IPS DF 4.7 (cell line): ENCODE results near the gene S100A4.
"Not testable (repeated sequence)": the region's sequence is repeated elsewhere in the genome, so short reads cannot be mapped to it uniquely, and the experiment has no call there.

Experiments
- DNase-seq: peaks from one replicate; pipeline ENCODE4 v3.0.0-alpha.2; 2013; ENCODE audit warnings: low spot score; ENCODE audit errors: extremely low read depth

Gene S100A4

GRCh38 chr1:153567621-153568366 lies 22.2 kb upstream of the S100A4 start:
- no peak for DNase-seq

DNA sequence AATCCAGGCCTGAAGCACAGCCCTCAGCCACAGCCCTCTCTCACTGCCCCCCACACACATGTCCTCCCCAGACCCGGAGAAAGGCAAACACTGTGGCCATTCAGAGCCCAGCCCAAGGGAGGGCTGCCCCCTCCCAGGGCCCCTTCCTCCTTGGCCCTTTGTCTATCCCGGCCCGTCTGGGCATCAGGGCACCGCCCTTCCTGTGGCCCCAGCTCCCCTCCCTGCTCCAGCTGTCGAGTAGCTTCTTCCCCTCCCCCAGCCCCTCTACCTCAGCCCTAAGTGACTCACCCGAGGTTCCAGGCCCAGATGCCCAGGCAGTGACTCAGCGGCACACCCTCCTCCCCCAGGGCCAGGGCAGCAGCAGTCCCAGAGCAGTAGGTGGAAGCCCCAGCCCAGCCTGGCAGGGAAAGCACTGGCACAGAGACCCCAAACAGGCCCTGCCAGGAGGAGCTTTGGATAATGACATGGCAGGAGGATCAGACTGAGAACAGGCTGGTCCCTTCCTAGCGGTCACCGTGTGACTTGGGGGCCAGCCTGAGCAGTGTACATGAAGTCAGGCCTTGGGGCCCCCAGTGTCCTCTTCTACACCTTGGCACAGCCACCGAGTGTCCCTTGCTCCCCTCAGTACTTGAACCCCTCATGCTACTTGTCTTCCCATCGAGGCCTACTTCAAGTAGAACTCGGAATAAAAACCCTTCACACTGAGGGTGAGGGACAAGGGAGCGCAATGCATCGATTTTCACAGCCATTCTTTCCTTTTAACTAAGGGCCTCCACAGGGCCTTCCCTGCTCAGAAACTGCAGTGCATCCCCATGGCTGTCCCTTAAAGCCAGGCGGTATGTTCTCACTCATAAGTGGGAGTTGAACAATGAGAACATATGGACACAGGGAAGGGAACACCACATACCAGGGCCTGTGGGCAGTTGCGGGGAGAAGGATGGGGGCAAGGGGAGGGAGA lies 21.1 kb upstream of the S100A4 start:
- no peak for DNase-seq

DNA sequence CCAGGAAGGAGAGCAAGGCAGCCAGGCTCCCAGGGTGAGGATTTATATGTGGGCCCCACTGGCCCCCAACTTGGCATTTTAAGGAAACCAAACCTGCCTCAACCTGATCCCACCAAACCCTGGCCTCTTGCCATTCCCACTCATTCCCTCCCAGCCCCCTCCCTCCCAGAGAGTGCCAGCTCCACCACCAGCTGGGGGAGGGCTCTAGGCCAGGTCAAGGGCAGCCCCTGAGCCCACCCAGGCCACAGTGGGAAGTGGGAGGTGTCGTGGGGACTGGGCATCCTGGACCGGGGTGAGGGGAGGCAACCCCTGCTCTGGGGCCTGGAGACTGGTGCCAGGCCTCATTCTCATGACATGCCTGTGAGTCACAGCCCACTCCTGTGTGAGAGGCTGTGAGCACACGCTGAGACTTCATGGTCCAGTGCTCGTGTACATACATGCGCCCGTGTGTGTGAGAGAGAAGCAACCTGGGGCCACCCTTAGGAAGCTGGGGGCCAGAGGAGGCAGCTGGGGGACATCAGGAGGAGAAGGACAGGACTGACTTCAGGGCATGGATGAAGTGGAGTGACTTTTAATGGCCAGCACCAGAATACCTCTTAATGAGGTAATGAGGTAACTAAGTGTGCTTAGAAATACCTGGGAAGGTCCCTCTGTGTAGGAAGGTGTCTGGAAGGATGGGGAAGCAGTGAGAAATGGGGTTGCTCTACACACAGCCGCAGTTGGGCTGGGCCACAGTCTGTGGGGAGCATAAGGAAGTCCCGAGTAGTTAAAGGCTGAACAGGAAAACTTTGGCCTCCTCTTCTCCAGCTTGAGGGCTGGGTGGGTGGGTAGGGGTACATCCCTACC lies 20.1 kb upstream of the S100A4 start, which contains the start of gene S100A2:
TSS of gene S100A2 (minus strand) at position 316 of the 846 bp plus-strand sequence. CDS start 1,967 bp downstream, outside the sequence.
- DNase-seq: no peak

DNA sequence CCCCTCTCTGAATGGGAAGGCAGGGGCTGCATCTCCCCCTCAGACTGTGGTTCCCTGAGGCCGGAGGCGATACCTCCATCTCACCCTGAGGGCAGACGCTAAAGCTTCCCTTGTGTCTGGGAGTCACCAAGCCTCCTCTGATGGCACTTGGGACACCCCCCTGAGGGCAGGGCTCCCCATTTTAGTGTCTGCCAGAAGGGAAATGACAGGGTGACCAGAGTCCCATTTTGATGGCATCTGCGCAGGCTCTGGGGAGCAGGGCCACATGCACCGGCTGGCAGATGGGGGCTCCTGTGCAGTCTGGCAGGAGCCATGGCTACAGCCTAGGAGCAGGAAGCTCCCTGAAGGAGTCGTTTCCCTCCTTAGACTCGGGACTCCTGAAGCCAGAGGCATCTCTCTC lies 18.4 kb upstream of the S100A4 start:
- DNase-seq: no peak

DNA sequence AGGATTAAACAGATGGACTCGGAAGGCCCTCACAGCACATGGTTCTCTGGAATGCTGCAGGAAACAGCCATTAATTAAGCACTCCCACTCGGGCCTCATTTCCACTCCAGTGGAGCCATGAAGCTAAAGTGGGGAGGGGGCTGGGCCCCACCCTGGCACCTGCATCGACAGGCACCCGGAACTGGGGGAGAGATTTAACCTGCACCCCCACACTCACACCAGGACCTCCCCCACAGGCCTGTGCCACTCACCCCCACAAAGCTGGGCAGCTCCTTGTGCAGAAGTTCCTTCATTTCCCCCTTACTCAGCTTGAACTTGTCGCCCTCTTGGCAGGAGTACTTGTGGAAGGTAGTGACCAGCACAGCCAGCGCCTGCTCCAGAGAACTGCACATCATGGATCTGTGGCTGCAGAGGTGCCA lies 17.9 kb upstream of the S100A4 start:
- DNase-seq: no peak

- not testable (repeated sequence) for DNase-seq
Measured at GRCh38 chr1:153562021-153562420, 16.4 kb upstream of the S100A4 start.

- DNase-seq: no peak
Measured at GRCh38 chr1:153561466-153561985, 15.9 kb upstream of the S100A4 start.

GRCh38 chr1:153560771-153561465 lies 15.3 kb upstream of the S100A4 start:
- no peak for DNase-seq

DNA sequence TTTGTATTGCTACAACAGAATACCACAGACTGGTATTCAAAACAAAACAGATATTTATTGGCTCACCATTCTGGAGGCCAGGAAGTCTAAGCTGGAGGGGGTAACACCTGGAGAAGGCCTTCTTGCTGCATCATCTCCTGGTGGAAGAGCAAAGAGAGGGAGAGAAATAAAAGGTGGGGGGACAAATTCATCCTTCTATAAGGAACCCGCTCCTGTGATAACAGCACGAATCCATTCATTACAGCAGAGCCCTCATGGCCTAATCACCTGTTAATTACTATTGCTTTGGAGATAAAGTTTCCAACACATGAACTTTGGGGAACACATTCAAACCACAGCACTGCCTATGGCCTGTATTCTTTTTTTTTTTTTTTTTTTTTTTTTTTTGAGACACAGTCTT lies 14.6 kb upstream of the S100A4 start:
- no peak for DNase-seq

DNA sequence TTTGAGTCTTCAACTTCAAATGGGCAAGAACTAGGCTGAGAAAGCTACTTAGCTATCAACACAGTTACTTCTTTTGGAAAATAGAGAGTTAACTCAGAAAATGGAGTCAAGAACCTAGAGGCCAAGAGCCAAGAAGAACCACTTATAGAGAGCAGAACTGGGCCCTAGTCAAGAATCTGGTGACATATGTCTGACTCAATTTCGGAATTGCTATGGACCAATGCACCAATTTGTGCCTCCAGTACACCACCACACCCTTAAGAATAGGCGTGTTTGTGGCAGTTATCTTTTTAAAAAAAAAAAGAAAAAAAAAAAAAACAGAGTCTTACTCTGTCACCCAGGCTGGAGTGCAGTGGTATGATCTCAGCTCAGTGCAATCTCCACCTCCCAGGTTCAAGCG lies 12.3 kb upstream of the S100A4 start:
- no peak for DNase-seq

- DNase-seq: no peak
Measured at GRCh38 chr1:153556348-153556747, 10.7 kb upstream of the S100A4 start.

DNA sequence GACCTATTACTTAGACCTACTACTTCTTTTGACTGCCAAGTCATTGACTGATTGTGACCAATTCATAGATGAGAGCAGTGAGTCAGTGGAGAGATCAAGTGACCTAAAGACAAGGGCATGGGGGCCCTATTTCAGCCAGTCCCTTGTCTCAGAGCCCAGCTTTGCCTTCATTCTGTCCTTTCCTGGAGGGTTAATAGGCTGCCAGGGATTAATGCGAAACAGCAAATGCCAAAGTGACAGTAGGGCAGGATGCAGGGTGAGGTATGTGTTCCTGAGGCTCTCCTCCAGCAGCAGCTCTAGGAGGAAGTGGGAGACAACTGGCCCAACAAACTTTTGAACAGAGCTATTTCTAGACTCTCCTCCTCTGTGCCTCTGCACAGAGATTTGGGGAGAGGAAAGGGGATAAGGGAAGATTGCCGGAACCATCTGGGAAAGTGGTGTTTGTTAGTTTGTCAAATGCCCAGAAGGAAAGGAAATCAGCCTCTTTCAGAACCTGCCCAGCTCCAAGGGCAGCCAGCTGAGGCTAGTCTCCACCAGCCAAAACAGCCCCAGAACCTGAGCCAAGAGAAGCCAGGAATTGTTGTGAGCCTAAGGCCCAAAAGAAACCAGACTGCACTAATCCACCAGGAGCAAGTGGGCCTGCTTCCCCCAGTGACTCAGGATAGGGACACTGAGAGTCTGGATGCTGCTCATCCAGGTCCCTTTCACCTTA lies 8.4 kb upstream of the S100A4 start:
- no peak for DNase-seq

DNA sequence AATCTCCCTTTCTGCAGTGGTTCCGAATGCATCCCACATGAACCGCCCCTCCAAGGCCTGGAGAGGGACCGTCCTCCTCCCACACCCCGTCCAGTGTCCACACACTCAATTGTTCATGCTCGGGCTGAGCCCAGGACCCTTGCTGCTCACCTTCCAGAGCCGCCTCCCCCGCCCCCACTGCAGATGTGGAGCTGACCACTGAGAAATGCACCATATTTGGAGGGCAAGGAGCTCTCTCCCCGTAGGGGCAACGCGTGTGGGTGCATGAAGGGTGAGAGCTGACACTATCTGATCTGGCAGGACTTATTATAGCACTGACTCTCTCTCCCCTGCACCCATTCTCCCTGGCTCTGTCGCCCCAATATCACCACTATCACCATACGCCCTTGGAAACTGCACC lies 7.5 kb upstream of the S100A4 start:
- no peak for DNase-seq

GRCh38 chr1:153552335-153552734 lies 6.7 kb upstream of the S100A4 start:
- DNase-seq: no peak

- DNase-seq: no peak
Measured at GRCh38 chr1:153550827-153551500, 5.4 kb upstream of the S100A4 start.

- DNase-seq: no peak
Measured at GRCh38 chr1:153550398-153550758, 4.8 kb upstream of the S100A4 start.

DNA sequence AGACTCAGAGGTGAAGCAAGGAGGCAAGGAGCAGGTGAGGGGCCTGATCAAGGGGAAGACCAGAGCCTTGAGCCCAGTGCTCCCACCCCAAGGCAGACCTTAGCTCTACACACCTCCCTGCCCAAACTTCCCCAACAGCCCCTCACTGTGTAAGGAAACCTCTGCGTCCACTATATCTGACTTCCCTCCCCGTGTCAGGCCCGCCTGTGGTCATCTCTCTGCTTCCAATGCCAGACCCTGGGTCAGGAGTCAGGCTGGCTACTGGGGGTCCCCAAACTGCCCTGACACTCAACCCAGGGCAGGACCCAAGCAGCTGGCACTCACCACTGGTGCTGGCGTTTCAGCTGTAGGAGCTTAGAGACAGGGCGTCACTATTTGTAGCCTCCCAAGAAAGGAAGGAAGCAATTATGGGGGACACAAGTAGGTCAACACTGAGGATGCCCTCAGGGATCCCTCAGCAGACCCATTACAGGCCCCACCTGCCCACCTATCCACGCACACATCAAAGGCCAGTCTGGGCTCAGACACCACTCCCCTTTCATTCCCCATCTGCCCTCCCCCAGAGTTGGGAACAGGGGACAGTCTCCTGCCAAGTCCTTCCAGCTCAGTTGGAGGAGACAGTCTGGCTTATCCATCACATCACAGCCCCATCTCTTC lies 4.3 kb upstream of the S100A4 start:
- DNase-seq: no peak

DNA sequence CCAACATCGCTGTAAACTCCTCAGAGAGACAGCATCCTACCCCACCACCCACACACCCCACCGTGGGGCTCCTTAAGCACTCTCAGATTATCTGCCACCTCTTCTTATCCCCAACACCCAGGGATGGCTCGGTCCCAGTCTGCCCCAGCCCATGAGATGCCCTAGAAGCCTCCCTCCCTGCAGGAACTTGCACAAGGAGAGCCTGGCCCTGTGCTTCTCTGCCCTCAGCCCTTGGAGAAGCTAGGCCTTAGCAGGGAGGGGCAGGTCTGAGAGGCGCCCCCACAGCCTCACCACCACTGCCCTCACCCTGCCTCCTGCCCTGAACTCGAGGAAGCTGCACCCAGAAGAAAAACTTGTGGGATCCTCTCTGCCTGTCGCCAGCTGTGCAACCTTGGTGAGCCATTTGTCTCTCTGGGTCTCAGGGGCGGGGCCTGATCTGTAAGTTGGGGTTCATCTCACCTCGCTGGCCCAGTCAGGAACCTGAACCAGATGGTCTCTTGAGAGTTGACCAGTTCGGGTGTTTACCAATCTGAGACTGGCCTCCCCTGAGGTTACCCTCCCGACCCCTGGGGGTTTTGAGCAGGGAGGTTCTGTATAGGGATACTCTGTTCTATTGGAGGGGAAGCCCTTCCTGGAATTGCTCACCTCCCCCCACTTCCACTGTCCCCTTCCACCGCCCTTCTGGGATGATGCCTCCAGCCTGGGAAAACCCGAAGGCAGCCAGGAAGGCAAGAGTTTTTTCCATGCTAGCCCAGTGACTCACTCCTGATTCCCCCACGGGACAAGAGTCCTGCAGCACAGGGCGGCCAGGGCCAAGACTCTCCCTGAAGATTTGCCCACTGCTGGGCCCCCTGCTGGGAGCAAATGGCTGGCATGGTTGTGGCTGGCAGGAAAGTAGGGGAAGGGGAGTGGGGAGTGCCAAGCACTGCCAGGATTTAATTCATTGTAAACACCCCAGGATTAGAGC lies 3.4 kb upstream of the S100A4 start, which contains the start of gene S100A3:
TSS of gene S100A3 (minus strand) at position 537 of the 967 bp plus-strand sequence. CDS start 773 bp downstream, outside the sequence.
- no peak for DNase-seq
